RWPE2 (cell line): Measurements from ENCODE around the gene NLK.

ENCODE experiments used
- ATAC-seq: fragments of 200-7000 bp; cut with Tn5 transposase; 3 replicates; pipeline ENCODE4 v1.9.1; 2021; ENCODE audit warnings: low read depth
- DNase-seq: peaks from one replicate; pipeline ENCODE4 v3.0.0-alpha.2; 2020; ENCODE audit warnings: low spot score
- H3K27ac ChIP-seq: fragments of 450-650 bp; 2 replicates; pipeline ENCODE4 v1.5.1; 2017; ENCODE audit warnings: mild to moderate bottlenecking; ENCODE audit not compliant: poor library complexity, severe bottlenecking
- H3K27me3 ChIP-seq: fragments of 250-450 bp; sonication (Bioruptor Pico); 2 replicates; pipeline ENCODE4 v1.5.1; 2021; ENCODE audit warnings: mild to moderate bottlenecking, moderate library complexity; ENCODE audit not compliant: insufficient read depth, poor library complexity, severe bottlenecking
- H3K36me3 ChIP-seq: fragments of 250-450 bp; sonication (Bioruptor Pico); 2 replicates; pipeline ENCODE4 v1.5.1; 2020; ENCODE audit warnings: low read depth, mild to moderate bottlenecking, moderate library complexity
- H3K4me1 ChIP-seq: fragments of 250-450 bp; sonication (Bioruptor Pico); 2 replicates; pipeline ENCODE4 v1.5.1; 2021; ENCODE audit warnings: mild to moderate bottlenecking, moderate library complexity; ENCODE audit not compliant: insufficient read depth, poor library complexity, severe bottlenecking
- H3K4me3 ChIP-seq: fragments of 250-450 bp; sonication (Bioruptor Pico); 2 replicates; pipeline ENCODE4 v1.5.1; 2021; ENCODE audit warnings: mild to moderate bottlenecking, moderate library complexity; ENCODE audit not compliant: severe bottlenecking
- H3K9me3 ChIP-seq: fragments of 250-450 bp; sonication (Bioruptor Pico); 2 replicates; pipeline ENCODE4 v1.5.1; 2021; ENCODE audit warnings: mild to moderate bottlenecking, moderate library complexity; ENCODE audit not compliant: severe bottlenecking
- TF ChIP-seq, protein P1 (sequence below): fragments of 450-650 bp; IDR thresholded peaks from one replicate; pipeline ENCODE4 v1.5.1; 2017; ENCODE audit warnings: mild to moderate bottlenecking, moderate library complexity; ENCODE audit not compliant: poor library complexity, severe bottlenecking

The NLK gene

GRCh38 chr17:28110184-28110583 is 67.7 kb downstream of the NLK start:
- Histone ChIP-seq H3K4me3 (no peak overlapping the region), H3K27ac (no peak overlapping the region), H3K27me3 (no peaks in the 10 kb centered on the region), H3K36me3 (peaks cover 6% of the 10 kb centered on the region; the same call in 1 of the 2 replicates), H3K9me3 (peaks cover 2% of the 10 kb centered on the region), H3K4me1 (peaks cover 15% of the 10 kb centered on the region)
- no peak for DNase-seq
- no peak for ATAC-seq
- TF ChIP-seq, protein P1, sequence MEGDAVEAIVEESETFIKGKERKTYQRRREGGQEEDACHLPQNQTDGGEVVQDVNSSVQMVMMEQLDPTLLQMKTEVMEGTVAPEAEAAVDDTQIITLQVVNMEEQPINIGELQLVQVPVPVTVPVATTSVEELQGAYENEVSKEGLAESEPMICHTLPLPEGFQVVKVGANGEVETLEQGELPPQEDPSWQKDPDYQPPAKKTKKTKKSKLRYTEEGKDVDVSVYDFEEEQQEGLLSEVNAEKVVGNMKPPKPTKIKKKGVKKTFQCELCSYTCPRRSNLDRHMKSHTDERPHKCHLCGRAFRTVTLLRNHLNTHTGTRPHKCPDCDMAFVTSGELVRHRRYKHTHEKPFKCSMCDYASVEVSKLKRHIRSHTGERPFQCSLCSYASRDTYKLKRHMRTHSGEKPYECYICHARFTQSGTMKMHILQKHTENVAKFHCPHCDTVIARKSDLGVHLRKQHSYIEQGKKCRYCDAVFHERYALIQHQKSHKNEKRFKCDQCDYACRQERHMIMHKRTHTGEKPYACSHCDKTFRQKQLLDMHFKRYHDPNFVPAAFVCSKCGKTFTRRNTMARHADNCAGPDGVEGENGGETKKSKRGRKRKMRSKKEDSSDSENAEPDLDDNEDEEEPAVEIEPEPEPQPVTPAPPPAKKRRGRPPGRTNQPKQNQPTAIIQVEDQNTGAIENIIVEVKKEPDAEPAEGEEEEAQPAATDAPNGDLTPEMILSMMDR: no peak

DNA sequence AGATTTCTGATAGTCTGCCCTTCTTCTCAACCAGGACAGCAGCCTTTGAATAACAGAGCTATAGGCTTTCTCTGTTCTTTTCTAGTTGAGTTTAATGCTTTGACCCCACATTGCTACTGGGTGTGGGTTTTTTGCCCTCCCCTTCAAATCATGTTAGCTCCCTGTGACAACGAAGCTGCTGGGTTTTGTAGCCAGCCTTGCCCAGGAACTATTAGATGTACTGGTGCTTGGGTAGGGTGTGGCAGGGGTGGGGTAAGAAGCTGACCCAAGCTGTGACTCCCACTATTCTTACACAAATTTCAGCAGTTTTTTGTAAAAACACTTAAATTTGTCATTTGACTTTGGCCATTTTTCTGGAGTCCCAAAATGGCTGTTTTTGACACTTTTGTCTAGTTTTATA is 69.7 kb downstream of the NLK start:
- Histone ChIP-seq H3K9me3 (peaks cover 2% of the 10 kb centered on the region), H3K4me1 (peaks cover 15% of the 10 kb centered on the region), H3K36me3 (peaks cover 4% of the 10 kb centered on the region), H3K27ac (peak overlapping the region; percentile 21), H3K27me3 (no peaks in the 10 kb centered on the region), H3K4me3 (no peak overlapping the region)
- TF ChIP-seq, protein P1: no peak
- 0 out of 3 replicates have a peak, but pooled peaks have one; percentile 45 for ATAC-seq
- no peak for DNase-seq

- Histone ChIP-seq H3K27me3 (no peaks in the 10 kb centered on the region), H3K36me3 (peaks cover 4% of the 10 kb centered on the region), H3K4me1 (peaks cover 15% of the 10 kb centered on the region), H3K4me3 (no peak overlapping the region), H3K27ac (peak overlapping the region; percentile 21), H3K9me3 (peaks cover 2% of the 10 kb centered on the region)
- DNase-seq (no peak), ATAC-seq (peak; percentile 36; the same call in 2 of the 3 replicates)
- TF ChIP-seq, protein P1: no peak
Measured at GRCh38 chr17:28112606-28113005, 70.1 kb downstream of the NLK start.

DNA sequence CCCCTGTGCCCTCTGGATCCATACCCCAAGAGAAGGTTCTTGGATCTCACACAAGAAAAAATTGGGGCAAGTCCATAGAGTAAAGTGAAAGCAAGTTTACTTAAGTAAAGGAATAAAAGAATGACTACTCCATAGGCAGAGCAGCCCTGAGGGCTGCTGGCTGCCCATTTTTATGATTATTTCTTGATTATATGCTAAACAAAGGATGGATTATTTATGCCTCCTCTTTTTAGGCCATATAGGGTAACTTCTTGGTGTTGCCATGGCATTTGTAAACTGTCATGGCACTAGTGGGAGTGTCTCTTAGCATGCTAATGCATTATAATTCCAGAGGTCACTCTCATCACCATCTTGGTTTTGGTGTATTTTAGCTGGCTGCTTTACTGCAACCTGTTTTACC is 70.8 kb downstream of the NLK start:
- no peak overlapping the region for H3K27ac ChIP-seq
- TF ChIP-seq, protein P1: no peak
- peaks cover 2% of the 10 kb centered on the region for H3K9me3 ChIP-seq
- peaks cover 15% of the 10 kb centered on the region for H3K4me1 ChIP-seq
- ATAC-seq (no peak), DNase-seq (no peak)
- peaks cover 4% of the 10 kb centered on the region for H3K36me3 ChIP-seq
- H3K4me3 ChIP-seq: no peak overlapping the region
- no peaks in the 10 kb centered on the region for H3K27me3 ChIP-seq

DNA sequence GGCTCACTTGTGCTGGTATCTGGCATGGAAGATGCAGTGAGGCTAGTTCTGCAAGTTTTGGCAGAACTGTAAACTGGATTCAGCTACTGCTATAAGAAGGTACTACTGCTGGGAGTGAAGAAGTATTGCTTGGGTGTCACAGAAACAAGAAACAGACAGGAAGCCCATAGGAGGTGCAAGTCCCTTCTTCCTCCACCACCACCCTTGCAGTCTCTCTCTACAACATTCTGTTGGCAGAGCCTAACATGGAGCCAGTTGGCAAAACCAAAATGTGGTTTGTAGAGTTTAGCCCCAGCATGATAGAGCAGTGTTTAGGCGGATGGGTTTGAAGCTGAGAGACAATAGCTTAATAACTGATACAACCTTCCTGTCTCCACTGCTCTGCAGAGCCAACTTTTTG is 72.6 kb downstream of the NLK start:
- no peak for ATAC-seq
- DNase-seq: no peak
- TF ChIP-seq, protein P1: no peak
- no peak overlapping the region for H3K27ac ChIP-seq
- H3K4me3 ChIP-seq: no peak overlapping the region
- peaks cover 4% of the 10 kb centered on the region for H3K36me3 ChIP-seq
- peaks cover 15% of the 10 kb centered on the region for H3K4me1 ChIP-seq
- no peaks in the 10 kb centered on the region for H3K27me3 ChIP-seq
- H3K9me3 ChIP-seq: no peaks in the 10 kb centered on the region
